Skin of body (tissue), 2 donors: ENCODE data around the gene SLC7A14. TPM values are rescaled to one million over a fixed set of nuclear protein-coding genes. Genes with fewer than 3 reads are reported as not detected.

Experiments used
- DNase-seq: peaks from one replicate; lab custom pipeline; 2025; lab: John Stamatoyannopoulos, UW
- total RNA-seq: library from RNA; depleted of rRNA; stranded (reverse); fragments of >200 nt; gene quantifications from one replicate; pipeline ENCODE4 v1.2.3, GENCODE V29; 2014

The SLC7A14 gene
- total RNA-seq, 1 donor from 2014 or later, result under 0.01 TPM

DNA sequence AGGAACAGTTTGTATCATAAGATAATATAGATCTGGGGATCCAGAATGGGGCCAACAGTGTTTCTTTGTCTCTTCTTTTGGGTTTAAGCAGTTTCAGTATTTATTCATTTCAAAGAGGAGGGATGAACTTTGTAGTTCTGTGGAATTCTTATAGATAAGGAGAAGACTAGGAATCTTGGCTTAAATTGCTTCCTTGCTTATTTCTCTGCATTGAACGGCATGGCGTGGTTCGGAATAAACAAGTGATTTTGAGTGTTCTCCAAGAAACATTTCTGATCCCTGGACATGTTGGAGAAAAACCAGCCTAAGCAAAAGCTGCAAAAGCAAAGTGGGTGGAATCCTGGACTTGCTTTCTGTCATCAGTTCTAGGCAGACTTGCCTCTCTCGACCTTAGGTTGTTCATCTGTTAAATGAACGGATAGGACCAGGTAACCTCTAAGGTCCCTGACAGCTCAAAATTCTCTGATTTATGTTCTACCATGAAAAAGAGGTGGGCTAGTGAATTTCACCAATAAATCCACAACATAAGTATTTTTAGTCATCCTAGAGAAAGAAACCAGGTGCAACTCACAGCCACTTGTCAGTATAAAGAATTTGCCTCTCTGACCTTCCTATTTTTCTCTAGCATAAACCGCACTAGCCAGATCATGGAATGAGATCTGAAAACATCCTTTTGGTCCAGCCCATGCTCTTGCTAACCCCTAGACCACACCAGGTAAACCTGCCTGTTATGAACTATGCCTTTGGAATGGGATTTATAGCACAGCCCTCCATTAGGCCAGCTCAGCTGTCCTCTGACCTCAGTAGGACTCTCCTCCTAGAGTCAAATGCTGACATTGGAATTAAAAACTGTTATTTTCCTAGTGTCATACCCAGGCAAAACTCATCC, 88.4 kb downstream of the SLC7A14 start:
- DNase-seq, result peak; percentile 20

DNA sequence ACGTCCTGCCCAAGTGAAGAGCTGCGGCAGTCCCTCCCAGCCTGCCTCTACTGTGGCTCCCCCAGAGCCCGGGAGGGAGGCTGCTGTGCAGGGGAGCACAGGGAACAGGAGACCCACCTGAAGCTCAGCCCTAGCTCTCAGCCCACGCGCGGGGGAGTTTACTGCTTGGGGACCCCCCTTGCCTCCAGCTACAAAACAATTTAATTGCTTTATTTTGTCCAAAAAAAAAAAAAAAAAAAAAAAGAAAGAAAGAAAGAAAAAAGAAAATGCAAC, 89.1 kb downstream of the SLC7A14 start:
- no peak for DNase-seq

DNA sequence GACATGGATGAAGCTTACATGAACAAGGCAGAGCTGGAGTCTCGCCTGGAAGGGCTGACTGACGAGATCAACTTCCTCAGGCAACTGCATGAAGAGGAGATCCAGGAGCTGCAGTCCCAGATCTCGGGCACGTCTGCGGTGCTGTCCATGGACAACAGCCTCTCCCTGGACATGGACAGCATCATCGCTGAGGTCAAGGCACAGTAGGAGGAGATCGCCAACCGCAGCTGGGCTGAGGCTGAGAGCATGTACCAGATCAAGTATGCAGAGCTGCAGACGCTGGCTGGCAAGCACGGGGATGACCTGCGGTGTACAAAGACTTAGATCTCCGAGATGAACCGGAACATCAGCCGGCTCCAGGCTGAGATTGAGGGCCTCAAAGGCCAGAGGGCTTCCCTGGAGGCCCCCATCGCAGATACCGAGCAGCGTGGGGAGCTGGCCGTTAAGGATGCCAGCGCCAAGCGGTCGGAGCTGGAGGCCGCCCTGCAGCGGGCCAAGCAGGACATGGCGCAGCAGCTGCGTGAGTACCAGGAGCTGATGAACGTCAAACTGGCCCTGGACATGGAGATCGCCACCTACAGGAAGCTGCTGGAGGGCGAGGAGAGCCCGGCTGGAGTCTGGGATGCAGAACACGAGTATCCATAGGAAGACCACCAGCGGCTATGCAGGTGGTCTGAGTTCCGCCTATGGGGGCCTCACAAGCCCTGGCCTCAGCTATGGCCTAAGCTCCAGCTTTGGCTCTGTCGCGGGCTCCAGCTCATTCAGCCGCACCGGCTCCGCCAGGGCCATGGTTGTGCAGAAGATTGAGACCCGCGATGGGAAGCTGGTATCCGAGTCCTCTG, 89.6 kb downstream of the SLC7A14 start:
- DNase-seq, result no peak

DNA sequence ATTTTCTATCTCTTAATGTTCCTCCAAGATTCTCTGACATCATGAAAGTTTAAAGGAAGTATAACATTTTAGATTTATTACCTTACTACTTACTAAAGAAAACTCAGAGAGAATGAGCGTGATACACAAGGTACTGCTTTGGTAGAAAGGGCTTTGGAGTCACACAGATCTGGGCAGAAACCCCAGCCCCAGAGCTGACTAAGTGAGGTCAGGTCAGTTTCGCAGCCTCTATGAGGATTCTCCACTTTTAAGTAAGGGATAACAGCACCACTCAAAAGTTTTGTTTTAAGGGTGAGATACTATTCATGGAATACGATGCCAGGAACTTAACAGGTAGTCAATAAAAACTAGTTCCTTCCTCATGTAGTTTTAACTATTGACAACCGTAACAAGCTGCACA, 91.1 kb downstream of the SLC7A14 start:
- no peak for DNase-seq

DNA sequence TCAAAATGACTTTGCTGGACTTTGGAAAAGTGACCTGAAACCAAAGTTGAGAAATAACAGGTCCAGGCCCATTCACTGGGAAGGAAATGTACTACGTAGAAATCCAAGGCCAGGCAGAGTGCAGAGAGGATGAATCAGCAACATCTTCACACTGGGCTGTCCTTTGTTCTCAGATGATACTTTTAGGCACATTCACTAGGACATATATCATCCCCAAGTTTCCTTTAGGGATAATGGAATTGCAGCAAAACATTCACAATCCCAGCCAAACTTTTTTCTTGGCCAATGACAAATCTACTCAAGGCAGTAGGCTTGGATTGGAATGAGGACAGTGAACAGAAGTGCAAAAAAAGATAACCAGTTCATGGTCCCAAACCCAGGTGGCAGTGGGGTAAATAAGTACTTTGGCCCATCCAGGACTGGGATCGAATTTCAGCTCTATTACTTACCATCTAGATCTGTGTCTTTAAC, 92.1 kb downstream of the SLC7A14 start:
- DNase-seq, result no peak

DNA sequence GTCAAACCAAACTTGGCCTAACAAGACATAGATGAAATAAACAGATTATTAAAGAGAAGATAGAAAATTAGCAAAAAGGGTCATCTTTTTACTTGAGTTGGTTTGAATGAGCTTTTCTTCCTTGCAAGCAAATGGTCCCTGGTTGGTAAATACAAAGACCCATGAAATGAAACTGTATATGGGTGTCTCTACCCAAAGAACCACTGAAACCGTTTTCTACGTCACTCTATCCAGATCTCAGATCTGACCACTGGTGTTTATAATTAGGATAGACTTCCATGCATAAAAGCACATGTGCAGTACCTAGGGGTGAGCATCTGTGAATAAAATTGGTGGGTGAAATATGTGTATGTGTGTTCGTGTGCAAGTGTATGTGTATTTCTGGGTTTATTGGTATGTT, 94.0 kb downstream of the SLC7A14 start:
- no peak for DNase-seq

DNA sequence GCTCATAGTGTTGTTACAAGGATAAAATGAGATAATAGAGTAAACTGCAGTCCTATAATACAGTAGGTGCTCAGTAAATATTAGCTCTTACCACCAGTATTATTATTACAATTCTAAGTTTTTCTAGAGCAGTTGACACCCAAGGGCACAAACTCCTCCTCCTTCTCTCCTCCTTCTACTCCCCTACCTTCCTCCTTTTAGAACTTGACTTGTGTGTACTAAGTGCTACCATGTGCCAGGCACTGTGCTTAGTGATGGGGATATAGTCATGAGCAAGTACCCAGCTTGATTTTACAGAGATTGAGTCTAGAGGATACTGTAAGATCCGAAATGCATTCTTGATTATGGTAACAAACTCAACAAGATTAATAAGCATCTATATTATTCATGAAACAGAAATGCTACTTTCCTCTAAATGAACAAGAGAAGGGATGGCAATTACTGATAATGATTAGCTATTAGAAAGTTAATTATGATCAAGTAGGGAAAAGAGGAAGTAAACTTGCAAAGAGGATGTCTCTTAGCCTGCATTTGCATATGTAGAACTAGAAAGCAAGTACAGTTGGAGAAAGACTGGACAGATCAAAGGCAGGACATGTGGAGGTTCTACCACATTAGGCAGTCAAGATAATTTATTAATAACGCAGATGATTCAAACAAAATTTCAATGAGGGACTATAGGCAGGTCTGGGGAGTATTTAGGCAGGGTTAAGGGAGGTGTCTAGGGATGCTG, 94.9 kb downstream of the SLC7A14 start:
- no peak for DNase-seq

DNA sequence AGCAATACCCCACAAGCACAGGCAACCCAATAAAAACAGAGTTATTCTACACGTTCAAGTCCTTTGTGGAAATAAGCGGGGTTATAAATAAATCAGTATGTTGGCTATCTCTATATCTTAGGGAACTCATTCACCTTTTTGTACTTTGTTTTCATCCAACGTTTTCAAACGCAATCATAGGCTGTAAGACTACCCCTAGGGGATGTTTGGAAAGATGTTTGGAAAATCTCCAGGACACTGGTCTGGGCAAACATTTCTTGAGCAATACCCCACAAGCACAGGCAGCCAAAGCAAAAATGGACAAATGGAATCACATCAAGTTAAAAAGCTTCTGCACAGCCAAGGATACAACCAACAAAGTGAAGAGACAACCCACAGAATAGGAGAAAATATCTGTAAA, 97.1 kb downstream of the SLC7A14 start:
- no peak for DNase-seq

DNA sequence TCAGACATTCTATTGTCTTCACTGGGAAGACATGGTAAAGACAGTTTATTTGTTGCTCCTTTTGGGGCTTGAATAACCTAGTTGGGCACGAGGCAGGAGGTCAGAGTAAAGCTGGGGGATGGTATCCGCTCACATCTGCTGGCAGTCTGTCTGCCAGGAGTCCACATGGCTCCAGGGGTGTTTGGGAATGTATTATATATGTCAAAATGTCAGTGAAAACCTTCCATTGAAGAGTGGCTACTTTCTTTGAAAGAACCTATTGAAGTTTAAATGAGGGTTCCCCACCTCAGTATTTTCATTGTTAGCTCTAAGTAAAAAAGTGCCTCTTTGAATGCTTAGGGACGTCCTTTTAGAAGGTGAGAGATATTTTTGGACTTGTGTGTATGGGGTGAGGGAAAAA, 98.8 kb downstream of the SLC7A14 start:
- no peak for DNase-seq

DNA sequence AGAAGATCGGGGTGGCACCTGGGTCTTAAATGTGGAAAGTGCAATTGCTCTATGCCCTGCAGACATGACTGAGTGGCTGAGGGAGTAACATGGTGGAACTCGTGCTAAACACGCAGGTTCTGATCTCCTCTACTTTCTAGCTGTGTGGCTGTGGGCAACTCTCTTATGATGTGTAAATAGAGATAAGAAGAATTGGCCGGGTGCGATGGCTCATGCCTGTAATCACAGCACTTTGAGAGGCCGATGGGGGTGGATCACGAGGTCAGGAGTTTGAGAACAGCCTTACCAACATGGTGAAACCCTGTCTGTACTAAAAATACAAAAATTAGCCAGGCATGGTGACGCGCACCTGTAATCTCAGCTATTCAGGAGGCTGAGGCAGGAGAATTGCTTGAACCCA, 99.5 kb downstream of the SLC7A14 start:
- DNase-seq, result no peak

DNA sequence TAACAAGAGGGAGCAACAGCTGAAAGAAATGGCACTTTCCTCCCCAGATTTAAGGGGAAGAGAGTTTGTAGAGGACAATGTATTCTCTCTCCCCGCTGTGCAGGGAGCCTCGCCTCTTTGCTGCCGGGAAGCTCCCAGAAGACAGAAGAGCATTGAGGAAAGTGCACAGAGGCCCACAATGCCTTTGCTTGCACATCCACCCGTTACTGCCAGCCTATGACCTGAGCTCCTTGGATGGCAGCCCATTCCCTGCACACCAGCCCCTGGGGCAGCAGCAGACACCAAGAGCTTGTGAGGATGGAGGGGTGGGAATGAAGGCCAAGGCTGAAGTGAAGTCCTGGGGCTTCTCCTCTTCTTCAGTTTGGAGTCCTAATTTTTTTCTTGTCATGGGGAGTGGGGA, 100.2 kb downstream of the SLC7A14 start:
- DNase-seq, result no peak

DNA sequence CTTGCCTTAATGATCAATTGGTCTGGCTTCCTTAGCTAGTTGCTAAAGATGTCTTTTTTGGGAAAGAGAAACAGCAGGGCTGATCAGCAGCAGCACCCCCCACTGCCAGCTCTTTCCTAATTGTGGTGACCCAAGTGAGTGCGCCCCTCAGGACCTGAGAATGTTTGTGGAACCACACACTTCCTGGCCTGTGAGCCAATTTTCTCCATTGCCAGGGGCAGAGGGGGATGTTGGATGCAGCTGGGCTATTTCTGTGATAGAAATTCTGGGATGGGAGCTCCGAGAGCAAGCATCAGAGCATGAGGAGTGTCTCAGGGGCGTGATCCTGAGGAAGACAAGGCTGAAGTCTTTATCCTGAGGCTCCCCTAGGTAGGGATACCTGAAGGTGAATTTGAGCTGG, 100.6 kb downstream of the SLC7A14 start:
- DNase-seq, result no peak

DNA sequence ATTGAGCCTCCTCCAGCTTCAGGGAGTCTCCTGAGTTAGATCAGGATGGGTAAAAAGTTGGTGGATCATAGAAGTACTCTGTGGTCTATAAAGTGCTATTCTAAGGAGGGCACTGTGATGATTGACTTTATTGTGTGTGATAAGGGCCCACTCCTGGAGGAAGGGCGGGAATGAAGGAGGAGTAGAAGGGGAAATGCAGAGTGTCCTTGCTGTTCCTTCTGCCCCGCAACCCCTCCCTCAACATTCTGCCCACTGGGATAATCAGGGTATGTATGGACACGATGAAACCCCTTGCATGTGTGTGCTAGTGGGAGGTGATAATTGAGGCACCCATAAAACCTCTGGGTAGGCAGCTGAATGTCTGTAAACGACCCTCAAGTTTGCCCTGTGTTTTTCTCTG, 101.0 kb downstream of the SLC7A14 start:
- DNase-seq, result no peak

DNA sequence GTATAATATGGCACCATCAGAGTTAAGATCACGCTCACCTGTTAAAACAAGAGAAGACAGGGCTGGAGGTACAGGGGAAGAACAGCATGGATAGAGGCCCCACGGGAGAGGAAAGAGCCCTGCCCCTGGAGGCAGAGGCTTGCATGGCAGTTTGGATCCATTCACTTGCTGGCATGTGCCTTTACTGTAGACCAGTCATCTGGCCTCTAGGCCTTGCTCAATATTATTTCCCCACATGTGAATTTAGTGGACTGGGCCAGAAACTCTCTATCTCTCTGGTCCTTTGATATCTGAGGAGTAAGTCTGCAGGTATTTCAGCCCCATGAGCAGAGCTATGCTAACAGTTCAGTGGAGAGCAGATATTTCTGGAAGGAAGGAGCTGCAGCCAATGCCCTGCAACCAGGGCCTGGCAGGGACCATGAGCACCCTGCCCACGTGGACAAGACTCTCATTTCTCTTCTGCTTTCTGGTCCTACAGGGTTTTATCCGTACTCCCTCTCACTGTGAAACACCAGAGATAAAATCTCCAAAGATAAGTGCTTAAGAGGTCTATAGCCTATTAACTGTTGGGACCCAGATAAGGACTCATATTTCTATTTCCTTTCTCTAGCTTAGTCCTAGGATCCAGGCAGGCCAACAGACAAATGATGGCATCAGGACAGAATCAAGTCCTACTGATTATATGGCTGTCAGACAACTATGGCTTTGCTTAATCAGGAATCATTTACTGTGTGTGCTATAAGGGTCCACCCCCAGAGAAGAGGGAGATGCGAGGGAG, 102.2 kb downstream of the SLC7A14 start:
- DNase-seq, result no peak

DNA sequence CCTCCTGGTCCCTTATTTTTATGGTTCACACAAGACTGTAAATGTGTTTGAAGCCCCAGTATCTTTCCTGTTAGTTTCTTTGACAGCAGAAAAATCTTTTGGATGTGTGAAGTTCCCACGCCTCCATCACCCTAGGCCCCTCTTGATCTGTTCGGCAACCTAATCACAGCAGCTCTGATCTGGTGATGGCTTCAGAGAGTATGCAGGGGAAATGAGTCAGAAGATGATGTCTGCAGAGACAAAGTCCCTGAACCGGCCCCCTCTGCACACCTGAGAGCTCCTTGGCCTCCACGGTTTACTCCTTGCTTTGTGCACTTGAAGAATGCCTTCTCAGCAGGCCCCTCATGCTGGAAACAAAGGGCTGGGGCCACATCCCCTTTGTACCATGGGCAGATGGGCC, 103.7 kb downstream of the SLC7A14 start:
- no peak for DNase-seq

DNA sequence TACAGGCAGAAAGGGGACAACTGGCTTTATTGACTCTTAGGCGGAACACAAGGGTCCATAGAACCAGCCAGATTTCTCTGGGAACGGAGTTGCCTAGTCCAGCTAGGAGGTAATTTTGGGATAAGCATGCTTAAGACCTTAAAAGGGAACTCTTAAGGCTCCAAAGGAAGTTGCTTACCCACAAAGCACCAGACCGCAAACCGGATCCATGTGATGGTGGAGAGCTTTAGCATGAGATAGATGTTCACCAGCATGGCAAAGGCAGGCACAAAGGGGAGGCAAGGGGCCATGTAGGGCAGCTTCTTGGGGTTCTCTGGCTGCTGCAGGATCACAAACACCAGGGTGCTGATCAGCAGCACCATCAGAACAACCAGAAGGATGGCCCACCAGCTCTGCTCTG, 105.8 kb downstream of the SLC7A14 start:
- DNase-seq, result no peak

DNA sequence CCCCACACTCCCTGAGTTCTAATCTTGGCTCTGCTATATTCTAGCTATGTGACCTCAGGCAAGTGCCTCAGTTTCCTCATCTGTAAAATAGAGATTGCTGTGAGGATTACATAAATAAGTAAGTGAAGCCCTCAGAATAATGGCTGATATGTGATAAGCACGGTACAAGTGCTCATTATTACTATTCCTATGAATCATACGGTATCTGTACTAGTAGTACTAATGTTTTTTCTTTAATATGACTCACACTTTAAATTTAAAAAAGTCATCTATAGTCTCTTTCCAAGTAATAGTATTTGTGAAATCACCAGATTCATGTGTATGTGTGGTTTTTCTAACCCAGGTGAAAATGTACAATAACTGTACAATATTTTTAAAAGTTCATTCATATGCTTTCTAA, 108.5 kb downstream of the SLC7A14 start:
- DNase-seq, result no peak

DNA sequence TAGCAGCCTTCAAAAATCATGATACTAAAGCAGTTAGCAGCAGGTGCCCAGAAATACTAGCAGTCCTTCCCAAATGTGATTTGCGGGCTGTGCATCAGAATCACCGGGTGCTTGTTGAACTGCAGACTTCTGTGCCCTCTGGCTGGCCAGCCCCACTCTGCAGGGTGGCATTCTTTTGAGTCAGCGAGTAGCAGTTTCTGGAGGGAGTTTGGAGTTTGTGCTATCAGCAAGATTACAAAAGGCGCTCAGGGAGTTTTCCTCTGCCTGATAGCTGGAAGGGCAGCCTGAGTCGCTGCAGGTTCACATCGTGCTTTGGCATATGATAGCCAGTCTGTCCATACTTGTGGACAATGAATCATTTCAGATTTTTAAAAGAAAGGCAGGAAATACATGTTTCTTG, 109.6 kb downstream of the SLC7A14 start:
- no peak for DNase-seq

DNA sequence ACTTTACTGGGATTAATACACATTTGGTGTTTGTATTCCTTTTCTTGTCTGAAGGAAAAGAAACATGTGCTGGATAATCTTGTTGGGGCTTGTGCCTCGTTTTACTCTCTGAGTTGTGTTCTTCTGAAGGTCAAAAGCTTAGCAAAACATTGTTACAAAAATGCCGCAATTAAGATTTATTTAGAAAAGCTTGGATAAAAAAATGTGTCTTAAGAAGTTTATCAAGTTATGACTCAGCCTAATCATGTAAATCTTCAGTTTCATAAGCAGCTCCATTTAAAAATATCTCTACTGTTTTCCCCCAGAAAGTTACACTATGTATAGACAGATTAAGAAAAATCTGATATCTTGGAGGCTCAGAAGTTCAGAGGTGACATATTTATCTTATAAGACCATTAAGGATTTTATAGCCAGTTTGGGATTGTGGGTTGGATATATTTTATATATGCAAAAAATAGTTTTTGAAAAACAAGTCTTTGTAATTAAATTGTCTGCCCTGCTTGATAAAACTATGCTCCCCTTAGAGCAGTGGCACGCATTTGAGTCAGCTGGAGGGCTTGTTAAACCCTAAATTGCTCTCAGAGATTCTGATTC, 110.7 kb downstream of the SLC7A14 start:
- DNase-seq, result no peak

DNA sequence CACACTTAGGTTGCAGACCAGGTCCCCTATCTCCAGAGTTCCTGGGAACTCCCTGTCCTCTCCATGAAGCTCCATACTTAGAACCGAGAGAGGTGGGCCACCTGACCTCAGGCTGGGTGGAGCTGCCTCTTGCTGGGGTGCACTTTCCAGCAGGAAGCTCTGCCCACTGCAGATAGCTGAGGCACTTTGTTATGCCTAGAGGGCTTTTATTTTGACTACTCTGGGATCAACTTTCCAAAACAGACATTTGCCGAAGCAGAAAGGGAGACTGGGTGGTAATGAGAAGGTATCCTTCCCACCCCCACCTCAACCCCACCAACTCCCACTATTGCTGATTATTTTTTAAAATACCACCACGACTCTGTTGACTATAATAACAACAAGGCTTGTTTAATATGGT, 112.5 kb downstream of the SLC7A14 start:
- no peak for DNase-seq

DNA sequence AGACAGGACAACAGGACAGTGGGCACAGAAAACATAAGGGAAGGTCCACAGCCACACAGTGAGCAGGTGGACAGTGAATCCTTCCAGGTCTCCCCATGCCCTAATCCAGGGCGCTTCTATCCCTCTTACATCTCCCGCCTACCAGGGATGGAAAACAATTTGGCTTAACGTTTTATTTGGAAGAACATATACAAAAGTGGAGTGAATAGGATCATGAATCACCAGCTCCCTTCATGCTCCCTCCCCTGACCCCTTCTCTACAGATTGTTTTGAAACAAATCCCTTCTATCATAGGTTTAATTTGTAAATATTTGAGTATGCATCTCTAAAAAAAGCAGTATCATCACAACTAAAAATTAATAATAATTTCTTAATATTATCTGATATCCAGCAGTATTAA, 114.7 kb downstream of the SLC7A14 start:
- no peak for DNase-seq
